ENCODE data around the gene EEF1A1. TPM values are rescaled to one million over a fixed set of nuclear protein-coding genes. Genes with fewer than 3 reads are reported as not detected.
"Not testable (repeated sequence)": the region's sequence is repeated elsewhere in the genome, so short reads cannot be mapped to it uniquely, and the experiment has no call there.

Gene EEF1A1
- over 10,000 TPM in 1 of 2 experiments, 1,000 to 10,000 TPM in 1; 9,928 to 10,412 TPM for total RNA-seq

DNA sequence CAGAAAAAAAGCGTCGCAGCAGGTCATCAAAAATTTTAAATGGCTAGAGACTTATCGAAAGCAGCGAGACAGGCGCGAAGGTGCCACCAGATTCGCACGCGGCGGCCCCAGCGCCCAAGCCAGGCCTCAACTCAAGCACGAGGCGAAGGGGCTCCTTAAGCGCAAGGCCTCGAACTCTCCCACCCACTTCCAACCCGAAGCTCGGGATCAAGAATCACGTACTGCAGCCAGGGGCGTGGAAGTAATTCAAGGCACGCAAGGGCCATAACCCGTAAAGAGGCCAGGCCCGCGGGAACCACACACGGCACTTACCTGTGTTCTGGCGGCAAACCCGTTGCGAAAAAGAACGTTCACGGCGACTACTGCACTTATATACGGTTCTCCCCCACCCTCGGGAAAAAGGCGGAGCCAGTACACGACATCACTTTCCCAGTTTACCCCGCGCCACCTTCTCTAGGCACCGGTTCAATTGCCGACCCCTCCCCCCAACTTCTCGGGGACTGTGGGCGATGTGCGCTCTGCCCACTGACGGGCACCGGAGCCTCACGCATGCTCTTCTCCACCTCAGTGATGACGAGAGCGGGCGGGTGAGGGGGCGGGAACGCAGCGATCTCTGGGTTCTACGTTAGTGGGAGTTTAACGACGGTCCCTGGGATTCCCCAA is at the start of gene EEF1A1:
EEF1A1 (minus strand) TSS at position 345 of the 663 bp plus-strand sequence. CDS start 1,006 bp downstream, outside the sequence.
- peak; percentile 99 for DNase-seq
- H3K36me3 Mint-ChIP-seq = peaks cover 63% of the 10 kb centered on the region
- H3K9me3 Mint-ChIP-seq = peaks cover 9% of the 10 kb centered on the region
- peaks cover 45% of the 10 kb centered on the region for H3K27me3 Mint-ChIP-seq
- H3K27ac Mint-ChIP-seq = peak within 1 kb of the TSS; percentile 98
- H3K4me3 Mint-ChIP-seq = peak within 1 kb of the TSS; percentile 98
- peaks cover 46% of the 10 kb centered on the region for H3K4me1 Mint-ChIP-seq

DNA sequence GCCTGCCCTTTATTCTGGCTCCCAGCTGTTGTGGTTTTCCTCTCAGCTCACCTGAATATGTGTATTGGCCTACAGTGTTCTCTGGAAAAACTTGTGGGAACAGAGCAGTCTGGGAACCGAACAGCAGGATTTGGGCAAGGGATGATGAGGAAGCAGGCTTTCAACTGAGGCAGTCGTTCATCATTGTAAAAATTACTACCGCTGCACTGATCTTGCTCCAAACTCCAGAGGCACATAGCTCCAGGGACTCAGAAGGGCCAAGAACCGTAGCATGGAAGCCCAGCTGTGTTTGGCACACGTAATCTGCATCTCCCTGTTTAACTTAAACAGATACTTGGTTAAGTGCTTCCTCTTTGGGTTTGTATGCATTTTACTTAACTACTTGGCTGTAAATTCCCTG is 48.3 kb upstream of the EEF1A1 start:
- Mint-ChIP-seq H3K9me3 (no peaks in the 10 kb centered on the region), H3K4me1 (no peaks in the 10 kb centered on the region), H3K27me3 (no peaks in the 10 kb centered on the region), H3K4me3 (no peak overlapping the region), H3K27ac (no peak overlapping the region), H3K36me3 (no peaks in the 10 kb centered on the region)
- no peak for DNase-seq

DNA sequence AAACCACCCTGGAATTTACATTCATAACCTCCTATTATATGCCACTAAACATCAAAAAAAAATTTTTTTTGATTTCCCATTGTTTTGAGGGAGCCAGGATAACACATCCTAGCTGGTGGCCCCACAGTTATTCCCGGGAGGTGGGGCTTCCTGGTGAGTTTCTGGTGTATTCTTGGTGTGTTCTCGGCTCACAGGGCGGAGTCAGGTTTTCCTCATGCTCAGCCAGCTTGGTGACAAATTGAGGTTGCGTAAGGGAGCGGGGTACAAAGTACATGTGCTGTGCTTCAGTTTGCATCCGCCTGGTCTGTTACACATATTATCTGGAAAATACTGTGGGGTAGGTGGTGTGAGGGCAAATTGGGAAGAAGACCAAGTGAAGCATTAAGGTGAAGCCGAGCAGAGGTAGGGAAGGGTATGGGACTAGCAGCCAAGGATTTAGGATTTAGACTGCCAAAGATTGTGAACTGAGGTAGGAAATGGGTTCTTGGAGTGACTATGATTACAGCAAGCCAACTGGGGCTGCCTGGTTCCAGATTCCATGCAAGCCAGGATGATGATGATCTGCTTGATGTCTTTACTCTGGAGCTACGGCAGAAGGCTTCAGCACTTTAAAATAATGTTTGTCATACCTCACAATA is 46.2 kb upstream of the EEF1A1 start:
- Mint-ChIP-seq H3K9me3 (no peaks in the 10 kb centered on the region), H3K27ac (no peak overlapping the region), H3K36me3 (no peaks in the 10 kb centered on the region), H3K27me3 (no peaks in the 10 kb centered on the region), H3K4me1 (no peaks in the 10 kb centered on the region), H3K4me3 (no peak overlapping the region)
- DNase-seq = no peak

DNA sequence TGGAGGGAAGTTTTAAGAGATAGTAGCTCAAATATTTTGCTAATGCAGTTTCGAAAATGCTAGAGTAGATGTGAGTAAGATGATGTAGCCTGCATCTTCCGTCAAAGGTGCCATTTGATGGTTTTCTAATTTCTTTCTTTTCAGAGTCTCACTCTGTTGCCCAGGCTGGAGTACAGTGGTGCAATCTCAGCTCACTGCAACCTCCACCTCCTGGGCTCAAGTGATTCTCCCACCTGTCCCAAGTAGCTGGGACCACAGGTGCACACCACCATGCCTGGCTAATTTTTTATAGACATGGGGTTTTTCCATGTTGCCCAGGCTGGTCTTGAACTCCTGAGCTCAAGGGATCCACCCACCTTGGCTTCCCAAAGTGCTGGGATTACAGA is 45.6 kb upstream of the EEF1A1 start:
- not testable (repeated sequence) for H3K36me3 Mint-ChIP-seq, H3K9me3 Mint-ChIP-seq, DNase-seq, H3K27me3 Mint-ChIP-seq, H3K27ac Mint-ChIP-seq, H3K4me3 Mint-ChIP-seq, H3K4me1 Mint-ChIP-seq

DNA sequence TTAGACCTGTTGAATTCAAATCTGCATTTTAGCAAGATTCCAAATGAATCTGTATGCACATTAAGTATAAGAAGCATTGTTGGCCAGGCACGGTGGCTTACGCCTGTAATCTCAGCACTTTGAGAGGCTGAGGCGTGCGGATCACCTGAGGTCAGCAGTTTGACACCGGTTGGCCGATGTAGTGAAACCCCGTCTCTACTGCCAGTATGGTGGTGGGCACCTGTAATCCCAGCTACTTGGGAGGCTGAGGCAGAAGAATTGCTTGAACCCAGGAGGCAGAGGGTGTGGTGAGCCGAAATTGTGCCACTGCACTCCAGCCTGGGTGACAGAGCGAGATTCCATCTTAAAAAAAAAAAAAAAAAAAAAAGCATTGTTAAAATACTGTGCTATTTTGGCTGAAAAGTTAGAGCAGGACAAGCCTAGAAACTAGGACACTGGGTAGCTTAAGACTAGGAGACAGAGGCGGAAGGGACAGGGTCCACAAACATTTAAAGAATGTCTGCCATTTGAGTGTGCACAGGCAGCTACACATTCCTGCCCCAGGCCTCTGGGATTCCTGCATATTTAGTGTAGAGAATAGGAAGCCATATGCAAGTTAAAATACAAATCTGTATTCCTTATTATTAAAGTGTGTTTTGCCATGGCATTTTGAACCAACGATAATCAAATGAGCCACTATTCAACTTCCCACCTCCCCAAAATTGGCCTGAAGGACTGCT is 45.1 kb upstream of the EEF1A1 start:
- Mint-ChIP-seq H3K27me3 (no peaks in the 10 kb centered on the region), H3K27ac (no peak overlapping the region), H3K4me3 (no peak overlapping the region), H3K36me3 (no peaks in the 10 kb centered on the region), H3K4me1 (peaks cover under 1% of the 10 kb centered on the region), H3K9me3 (no peaks in the 10 kb centered on the region)
- no peak for DNase-seq

DNA sequence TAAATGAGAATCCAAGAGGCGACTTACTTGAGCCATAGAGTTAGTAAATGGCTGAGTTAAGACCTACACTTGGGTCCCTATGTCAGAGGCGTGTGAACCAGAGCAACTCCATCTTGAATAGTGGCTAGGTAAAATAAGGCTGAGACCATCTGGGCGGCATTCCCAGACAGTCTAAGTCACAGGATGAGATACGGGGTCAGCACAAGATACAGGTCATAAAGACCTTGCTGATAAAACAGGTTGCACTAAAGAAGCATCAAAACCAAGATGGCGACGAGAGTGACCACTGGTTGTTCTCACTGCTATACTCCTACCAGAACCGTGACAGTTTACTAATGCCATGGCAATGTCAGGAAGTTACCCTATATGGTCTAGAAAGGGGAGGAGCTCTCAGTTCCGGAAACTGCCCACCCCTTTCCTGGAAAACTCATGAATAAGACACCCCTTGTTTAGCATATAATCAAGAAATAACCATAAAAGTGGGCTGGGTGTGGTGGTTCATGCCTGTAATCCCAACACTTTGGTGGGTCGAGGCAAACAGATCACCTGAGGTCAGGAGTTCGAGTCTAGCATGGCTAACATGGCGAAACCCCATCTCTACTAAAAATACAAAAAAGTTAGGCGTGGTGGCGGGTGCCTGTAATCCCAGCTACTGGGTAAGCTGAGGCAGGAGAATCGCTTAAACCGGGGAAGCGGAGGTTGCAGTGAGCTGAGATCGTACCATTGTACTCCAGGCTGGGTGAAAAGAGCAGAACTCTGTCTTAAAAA is 43.9 kb upstream of the EEF1A1 start:
- Mint-ChIP-seq H3K9me3 (no peaks in the 10 kb centered on the region), H3K27me3 (no peaks in the 10 kb centered on the region), H3K4me3 (no peak overlapping the region), H3K4me1 (peaks cover 9% of the 10 kb centered on the region), H3K36me3 (no peaks in the 10 kb centered on the region), H3K27ac (no peak overlapping the region)
- no peak for DNase-seq

DNA sequence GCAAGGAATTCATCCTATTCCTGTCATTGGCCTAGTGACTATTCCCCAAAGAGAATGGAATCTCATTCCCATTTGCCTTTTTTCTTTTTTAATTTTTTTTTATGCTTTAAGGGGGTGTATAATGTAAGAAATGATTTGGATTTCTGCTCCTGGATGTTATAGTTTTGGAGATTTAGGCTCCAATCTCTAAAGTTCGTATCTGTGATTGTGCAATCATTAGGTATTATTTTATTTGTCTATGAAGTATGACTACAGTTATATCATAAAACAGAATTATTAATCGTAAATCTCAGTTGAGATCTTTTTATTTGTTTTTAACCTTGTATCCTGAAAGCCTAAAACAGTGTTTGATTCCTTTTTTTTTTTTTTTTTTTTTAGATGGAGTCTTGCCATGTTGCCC is 41.7 kb upstream of the EEF1A1 start:
- DNase-seq = no peak
- no peak overlapping the region for H3K4me3 Mint-ChIP-seq
- H3K9me3 Mint-ChIP-seq = no peaks in the 10 kb centered on the region
- H3K27me3 Mint-ChIP-seq = no peaks in the 10 kb centered on the region
- H3K27ac Mint-ChIP-seq = no peak overlapping the region
- no peaks in the 10 kb centered on the region for H3K36me3 Mint-ChIP-seq
- H3K4me1 Mint-ChIP-seq = peaks cover 19% of the 10 kb centered on the region

DNA sequence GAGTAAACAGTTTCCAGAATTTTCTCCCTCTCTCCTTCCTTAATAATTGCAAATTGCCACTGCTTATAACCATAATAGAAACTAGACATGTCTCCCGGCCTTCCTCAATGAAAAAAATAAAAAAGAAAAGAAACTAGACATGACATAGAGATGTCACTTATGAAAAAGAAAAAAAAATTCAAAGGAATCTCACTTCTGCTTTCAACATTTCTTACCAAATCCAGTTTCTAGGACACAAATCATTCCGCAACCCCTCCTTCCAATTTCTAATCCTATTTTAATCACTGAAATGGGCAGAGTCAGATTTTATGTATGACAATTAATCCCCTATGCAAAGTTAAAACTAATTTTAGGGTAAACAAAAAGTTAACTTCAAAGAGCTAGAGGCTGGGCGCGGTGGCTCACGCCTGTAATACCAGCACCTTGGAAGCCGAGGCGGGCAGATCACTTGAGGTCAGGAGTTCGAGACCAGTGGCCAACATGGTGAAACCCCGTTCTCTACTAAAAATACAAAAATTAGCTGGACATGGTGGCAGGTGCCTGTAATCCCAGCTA is 40.1 kb upstream of the EEF1A1 start:
- Mint-ChIP-seq H3K4me3 (no peak overlapping the region), H3K27me3 (no peaks in the 10 kb centered on the region), H3K27ac (no peak overlapping the region), H3K4me1 (peaks cover 23% of the 10 kb centered on the region), H3K36me3 (no peaks in the 10 kb centered on the region), H3K9me3 (no peaks in the 10 kb centered on the region)
- DNase-seq = no peak

DNA sequence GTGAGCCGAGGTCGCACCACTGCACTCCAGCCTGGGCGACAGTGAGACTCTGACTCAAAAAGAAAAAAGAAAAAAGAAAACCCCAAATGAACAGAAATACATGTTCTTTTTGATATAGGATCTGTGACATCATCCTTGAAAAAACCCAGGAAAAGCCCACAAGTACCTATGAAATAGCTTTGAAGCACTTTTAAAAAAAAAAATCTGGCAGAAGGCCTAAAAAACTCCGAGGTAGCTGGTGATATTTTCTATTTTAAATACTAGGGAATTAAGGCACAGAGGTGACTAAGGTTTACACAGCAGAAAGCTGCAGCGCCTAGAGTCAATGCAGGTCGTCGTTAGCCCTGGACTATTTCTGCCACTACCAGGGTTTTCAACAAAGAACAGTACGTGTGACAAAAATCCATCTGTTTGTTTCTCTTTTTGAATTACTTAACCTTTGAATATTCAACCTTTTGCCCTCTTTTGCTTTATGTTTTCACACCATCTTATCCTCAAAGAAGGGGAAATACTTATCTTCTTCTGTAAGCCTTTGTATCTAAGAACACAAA is 39.4 kb upstream of the EEF1A1 start:
- H3K27ac Mint-ChIP-seq = no peak overlapping the region
- no peaks in the 10 kb centered on the region for H3K9me3 Mint-ChIP-seq
- H3K4me1 Mint-ChIP-seq = peaks cover 23% of the 10 kb centered on the region
- no peaks in the 10 kb centered on the region for H3K36me3 Mint-ChIP-seq
- H3K4me3 Mint-ChIP-seq = no peak overlapping the region
- no peak for DNase-seq
- no peaks in the 10 kb centered on the region for H3K27me3 Mint-ChIP-seq

DNA sequence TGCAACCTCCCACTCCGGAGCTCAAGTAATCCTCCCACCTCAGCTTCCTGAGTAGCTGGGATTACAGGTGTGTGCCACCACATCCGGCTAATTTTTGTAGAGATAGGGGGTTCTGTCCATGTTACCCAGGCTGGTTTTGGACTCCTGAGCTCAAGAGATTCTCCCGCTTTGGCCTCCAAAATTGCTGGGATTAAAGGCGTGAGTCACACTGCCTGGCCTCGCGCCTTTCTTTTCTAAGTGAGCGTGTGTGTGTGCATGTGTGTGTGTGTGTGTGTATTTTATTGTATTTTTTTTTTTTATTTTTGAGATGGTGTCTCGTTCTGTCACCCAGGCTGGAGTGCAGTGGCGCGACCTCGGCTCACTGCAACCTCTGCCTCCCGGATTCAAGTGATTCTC is 38.6 kb upstream of the EEF1A1 start:
- H3K27ac Mint-ChIP-seq, H3K9me3 Mint-ChIP-seq, H3K27me3 Mint-ChIP-seq, H3K36me3 Mint-ChIP-seq, H3K4me3 Mint-ChIP-seq, DNase-seq: not testable (repeated sequence)
- peaks cover 23% of the 10 kb centered on the region for H3K4me1 Mint-ChIP-seq

DNA sequence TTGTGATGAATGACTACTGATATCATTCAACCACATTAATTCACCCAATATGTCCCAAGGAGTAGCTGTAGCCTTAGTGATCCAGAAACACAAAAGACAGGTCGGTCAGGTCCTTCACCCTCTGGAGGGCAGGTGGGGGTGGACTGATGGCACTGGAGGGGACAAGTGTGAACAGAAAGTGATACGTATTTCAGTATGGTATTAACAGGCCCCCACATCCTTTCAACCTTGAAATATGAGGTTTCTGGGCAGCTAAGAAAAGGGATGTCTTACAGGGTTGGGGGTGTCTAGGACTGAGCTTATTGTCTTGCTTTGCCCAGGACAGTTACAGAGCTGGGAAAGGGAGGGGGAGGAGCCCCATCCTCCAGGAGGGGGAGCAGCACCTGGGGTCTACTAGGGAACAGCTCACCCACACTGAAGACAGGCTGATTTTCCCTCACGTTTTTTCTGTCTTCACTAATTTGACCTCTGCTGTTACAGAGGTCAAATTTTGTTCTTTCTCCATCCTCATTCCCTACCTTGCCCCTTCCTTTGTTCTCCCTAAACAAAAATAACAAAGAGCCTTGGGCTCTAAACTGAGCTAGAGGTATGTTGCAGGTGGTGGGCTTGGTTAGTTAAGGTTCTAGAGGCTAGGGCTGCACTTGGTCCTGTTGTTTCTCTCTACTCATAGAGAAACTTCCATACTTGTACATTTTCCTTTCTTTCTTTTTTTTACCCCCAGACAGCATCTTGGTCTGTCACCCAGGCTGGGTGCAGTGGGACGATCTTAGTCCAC is 38.0 kb upstream of the EEF1A1 start:
- Mint-ChIP-seq H3K4me3 (no peak overlapping the region), H3K36me3 (no peaks in the 10 kb centered on the region), H3K4me1 (peaks cover 23% of the 10 kb centered on the region), H3K9me3 (no peaks in the 10 kb centered on the region), H3K27me3 (no peaks in the 10 kb centered on the region), H3K27ac (no peak overlapping the region)
- no peak for DNase-seq

DNA sequence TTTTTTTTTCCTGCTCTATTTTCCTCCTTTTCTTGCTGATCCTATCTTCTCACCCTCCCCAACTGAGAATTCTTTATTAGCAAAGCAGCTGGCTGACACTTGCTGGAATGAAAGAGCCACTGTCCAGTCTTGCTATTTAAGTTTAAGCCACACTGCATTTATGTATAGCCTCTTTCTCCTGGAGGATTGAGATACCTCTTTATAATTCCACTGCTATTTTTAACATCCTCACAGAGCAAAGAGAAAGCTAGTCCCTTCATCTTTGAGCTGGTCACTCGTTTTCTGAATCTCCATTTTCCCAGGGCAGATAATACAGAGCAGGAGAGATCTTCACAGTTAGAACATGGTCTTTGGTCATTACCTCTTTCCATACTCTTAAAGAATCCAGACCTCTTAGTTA is 36.0 kb upstream of the EEF1A1 start:
- H3K4me1 Mint-ChIP-seq = peaks cover 23% of the 10 kb centered on the region
- H3K27me3 Mint-ChIP-seq = no peaks in the 10 kb centered on the region
- H3K9me3 Mint-ChIP-seq = no peaks in the 10 kb centered on the region
- no peak for DNase-seq
- no peak overlapping the region for H3K4me3 Mint-ChIP-seq
- H3K27ac Mint-ChIP-seq = no peak overlapping the region
- H3K36me3 Mint-ChIP-seq = no peaks in the 10 kb centered on the region

DNA sequence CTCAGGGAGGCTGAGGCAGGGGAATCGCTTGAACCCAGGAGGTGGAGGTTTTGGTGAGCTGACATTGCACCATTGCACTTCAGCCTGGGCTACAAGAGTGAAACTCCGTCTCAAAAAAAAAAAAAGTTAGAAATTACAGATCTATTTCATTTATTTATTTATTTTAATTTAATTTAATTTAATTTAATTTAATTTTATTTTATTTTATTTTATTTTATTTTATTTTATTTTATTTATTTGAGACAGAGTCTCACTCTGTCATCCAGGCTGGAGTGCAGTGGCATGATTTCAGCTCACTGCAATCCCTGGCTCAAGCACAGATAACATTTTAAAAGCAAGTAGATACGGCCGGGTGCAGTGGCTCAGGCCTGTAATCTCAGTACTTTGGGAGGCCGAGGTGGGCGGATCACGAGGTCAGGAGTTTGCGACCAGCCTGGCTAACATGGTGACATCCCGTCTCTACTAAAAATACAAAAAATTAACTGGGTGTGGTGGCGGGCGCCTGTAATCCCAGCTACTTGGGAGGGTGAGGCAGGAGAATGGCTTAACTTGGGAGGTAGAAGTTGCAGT is 34.6 kb upstream of the EEF1A1 start:
- not testable (repeated sequence) for H3K27me3 Mint-ChIP-seq, H3K27ac Mint-ChIP-seq, DNase-seq, H3K36me3 Mint-ChIP-seq, H3K4me3 Mint-ChIP-seq, H3K9me3 Mint-ChIP-seq
- peaks cover 17% of the 10 kb centered on the region for H3K4me1 Mint-ChIP-seq

DNA sequence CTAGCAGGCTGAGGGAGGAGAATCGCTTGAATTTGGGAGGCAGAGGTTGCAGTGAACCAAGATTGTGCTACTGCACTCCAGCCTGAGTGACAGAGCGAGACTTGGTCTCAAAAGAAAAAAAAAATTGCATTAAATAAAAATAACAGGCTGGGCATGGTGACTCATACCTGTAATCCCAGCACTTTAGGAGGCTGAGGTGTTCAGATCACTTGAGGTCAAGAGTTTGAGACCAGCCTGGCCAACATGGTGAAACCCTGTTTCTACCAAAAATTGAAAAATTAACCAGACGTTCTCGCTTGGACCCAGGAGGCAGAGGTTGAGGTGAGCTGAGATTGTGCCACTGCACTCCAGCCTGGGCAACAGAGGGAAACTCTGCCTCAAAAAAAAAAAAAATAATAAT is 30.3 kb upstream of the EEF1A1 start:
- H3K27ac Mint-ChIP-seq, H3K4me1 Mint-ChIP-seq, H3K4me3 Mint-ChIP-seq, DNase-seq, H3K27me3 Mint-ChIP-seq, H3K9me3 Mint-ChIP-seq, H3K36me3 Mint-ChIP-seq: not testable (repeated sequence)

All from activated naive CD8-positive, alpha-beta T cell treated with anti-CD3 and anti-CD28 coated beads for 36 hours (primary cell).